Activated CD4-positive, alpha-beta T cell treated with anti-CD3 and anti-CD28 coated beads for 36 hours (primary cell): ENCODE data around the gene CD28. TPM values are rescaled to one million over a fixed set of nuclear protein-coding genes. Genes with fewer than 3 reads are reported as not detected.

ENCODE experiments used
- ATAC-seq: fragments of 200-7000 bp; cut with Tn5 transposase; one replicate; pipeline ENCODE4 v1.10.0; 2021; ENCODE audit warnings: mild to moderate bottlenecking, moderate library complexity
- CTCF ChIA-PET: fragments of 350-600 bp; sonication (Branson Sonifier 250); formaldehyde crosslinking; loops from one replicate; lab custom pipeline; 2021; ENCODE audit warnings: antibody characterized with exemption; lab: Charles Lee
- POLR2A ChIA-PET: fragments of 350-600 bp; sonication (Branson Sonifier 250); formaldehyde crosslinking; loops from one replicate; lab custom pipeline; 2021; ENCODE audit warnings: antibody characterized with exemption, inconsistent platforms; lab: Charles Lee
- DNase-seq: peaks from one replicate; pipeline ENCODE4 v3.0.0-alpha.2; 2020
- H3K27ac Mint-ChIP-seq: one replicate; pipeline ENCODE4 v1.8.0; 2021; ENCODE audit warnings: mixed read lengths
- H3K27me3 Mint-ChIP-seq: one replicate; pipeline ENCODE4 v1.8.0; 2021; ENCODE audit warnings: mixed read lengths
- H3K36me3 Mint-ChIP-seq: one replicate; pipeline ENCODE4 v1.8.0; 2021; ENCODE audit warnings: low read depth, mixed read lengths
- H3K4me1 Mint-ChIP-seq: one replicate; pipeline ENCODE4 v1.8.0; 2021; ENCODE audit warnings: mixed read lengths
- H3K4me3 Mint-ChIP-seq: one replicate; pipeline ENCODE4 v1.8.0; 2021; ENCODE audit warnings: mild to moderate bottlenecking, moderate library complexity, mixed read lengths
- H3K9me3 Mint-ChIP-seq: one replicate; pipeline ENCODE4 v1.8.0; 2021; ENCODE audit warnings: low read depth, mixed read lengths
- intact Hi-C, 2 experiments: fragments of 100-400 bp; cut with DNase I in 1 of 2; cut with micrococcal nuclease in 1 of 2; formaldehyde crosslinking; loops; one replicate each; pipeline versions ENCODE4 v1.14.2 to v1.15.1; 2022 to 2024; cut with DNase I, micrococcal nuclease
- total RNA-seq, 2 experiments: library from RNA; stranded (reverse); gene quantifications; one replicate each; pipeline ENCODE4 v1.2.3, GENCODE V29; 2021

CD28 gene
- total RNA-seq, 2 experiments from 2014 or later: 175 TPM

- CTCF ChIA-PET: interaction anchor here (1.2 to 1.6 kb wide), 3 partner anchors 16 to 49 kb away, joined by 3 to 5 read pairs (median 3); no protein-coding TSS in a partner anchor
These were observed 7.7 kb downstream of the CD28 start for GRCh38 chr2:203714112-203714511.

GRCh38 chr2:203715744-203716143 is 9.3 kb downstream of the CD28 start:
- Mint-ChIP-seq H3K9me3 (peaks cover 6% of the 10 kb centered on the region), H3K4me3 (peak overlapping the region; percentile 84), H3K27ac (peak overlapping the region; percentile 95), H3K36me3 (peaks cover 89% of the 10 kb centered on the region), H3K27me3 (no peaks in the 10 kb centered on the region), H3K4me1 (peaks cover 97% of the 10 kb centered on the region)
- intact Hi-C loops: loop anchor here in 1 of 2 experiments (10.0 kb wide), 1 partner anchor 1081 kb away; the partner anchor contains the start of gene FAM117B
- ATAC-seq (no peak), DNase-seq (no peak)
- ChIA-PET POLR2A (interaction anchor here (0.9 to 6.1 kb wide), 3 partner anchors 9 to 25 kb away, joined by 3 to 77 read pairs (median 3); partner anchors contain the start of gene CD28), CTCF (interaction anchor here (0.8 to 1.0 kb wide), 2 partner anchors 24 to 25 kb away, joined by 3 to 4 read pairs; no protein-coding TSS in a partner anchor)

More at GRCh38 chr2:203714112-203714511, 7.7 kb downstream of the CD28 start:
- DNase-seq (peak; percentile 54), ATAC-seq (peak; percentile 10)
- Mint-ChIP-seq H3K4me1 (peaks cover 89% of the 10 kb centered on the region), H3K36me3 (peaks cover 91% of the 10 kb centered on the region), H3K4me3 (peak overlapping the region; percentile 84), H3K27ac (peak overlapping the region; percentile 100), H3K27me3 (no peaks in the 10 kb centered on the region), H3K9me3 (peaks cover 3% of the 10 kb centered on the region)
- intact Hi-C loops: loop anchor here in 1 of 2 experiments (10.0 kb wide), 1 partner anchor 1079 kb away; the partner anchor contains the start of gene FAM117B
- POLR2A ChIA-PET: interaction anchor here (0.7 to 2.5 kb wide), 6 partner anchors 10 to 109 kb away, joined by 4 to 19 read pairs (median 5); no protein-coding TSS in a partner anchor

- ChIA-PET CTCF (interaction anchor here (0.7 to 4.7 kb wide), 17 partner anchors 8 to 972 kb away, joined by 3 to 72 read pairs (median 4); partner anchors contain the start of gene CTLA4), POLR2A (interaction anchor here (0.5 to 6.1 kb wide), 11 partner anchors 9 to 116 kb away, joined by 3 to 77 read pairs (median 5); no protein-coding TSS in a partner anchor)
- H3K27me3 Mint-ChIP-seq: no peaks in the 10 kb centered on the region
- H3K9me3 Mint-ChIP-seq: peaks cover 6% of the 10 kb centered on the region
- ATAC-seq (peak; percentile 63), DNase-seq (peak; percentile 77)
- peaks cover 97% of the 10 kb centered on the region for H3K4me1 Mint-ChIP-seq
- intact Hi-C loops: loop anchor here (1.0 to 10.0 kb wide), 4 partner anchors 8 to 1083 kb away; partner anchors contain the start of gene FAM117B (in 1 of the 2)
- H3K27ac Mint-ChIP-seq: peak overlapping the region; percentile 95
- H3K4me3 Mint-ChIP-seq: peak overlapping the region; percentile 63
- H3K36me3 Mint-ChIP-seq: peaks cover 88% of the 10 kb centered on the region
These were observed 11.6 kb downstream of the CD28 start for GRCh38 chr2:203718087-203718486.

- ChIA-PET POLR2A (interaction anchor here (0.7 to 6.1 kb wide), 7 partner anchors 10 to 286 kb away, joined by 4 to 77 read pairs (median 9); no protein-coding TSS in a partner anchor), CTCF (interaction anchor here (1.0 to 4.7 kb wide), 16 partner anchors 10 to 97 kb away, joined by 3 to 72 read pairs (median 8); no protein-coding TSS in a partner anchor)
- Mint-ChIP-seq H3K27ac (peak overlapping the region; percentile 95), H3K4me1 (peaks cover 94% of the 10 kb centered on the region), H3K9me3 (peaks cover 7% of the 10 kb centered on the region), H3K4me3 (peak overlapping the region; percentile 63), H3K36me3 (peaks cover 81% of the 10 kb centered on the region), H3K27me3 (no peaks in the 10 kb centered on the region)
- DNase-seq (no peak), ATAC-seq (peak; percentile 34)
- intact Hi-C loops: loop anchor here (1.0 to 10.0 kb wide), 2 partner anchors 10 to 1085 kb away; partner anchors contain the start of gene FAM117B (in 1 of the 2)
These were observed 13.3 kb downstream of the CD28 start for GRCh38 chr2:203719456-203720410.

GRCh38 chr2:203720915-203721672 is 14.7 kb downstream of the CD28 start:
- Mint-ChIP-seq H3K27ac (peak overlapping the region; percentile 95), H3K36me3 (peaks cover 79% of the 10 kb centered on the region), H3K9me3 (peaks cover 7% of the 10 kb centered on the region), H3K4me1 (peaks cover 94% of the 10 kb centered on the region), H3K27me3 (no peaks in the 10 kb centered on the region), H3K4me3 (peak overlapping the region; percentile 63)
- ATAC-seq: peak; percentile 10
- intact Hi-C loops: loop anchor here in 1 of 2 experiments (1.0 kb wide), 1 partner anchor 8 kb away; no protein-coding TSS in a partner anchor
- ChIA-PET CTCF (interaction anchor here (0.8 to 4.7 kb wide), 19 partner anchors 8 to 183 kb away, joined by 3 to 72 read pairs (median 7); no protein-coding TSS in a partner anchor), POLR2A (interaction anchor here (1.0 to 6.1 kb wide), 8 partner anchors 8 to 94 kb away, joined by 3 to 77 read pairs (median 8); no protein-coding TSS in a partner anchor)
- DNase-seq: no peak

GRCh38 chr2:203721781-203722300 is 15.4 kb downstream of the CD28 start:
- ChIA-PET POLR2A (interaction anchor here (1.0 to 6.1 kb wide), 10 partner anchors 8 to 93 kb away, joined by 3 to 77 read pairs (median 7); no protein-coding TSS in a partner anchor), CTCF (interaction anchor here (0.6 to 4.7 kb wide), 16 partner anchors 9 to 470 kb away, joined by 3 to 72 read pairs (median 8); no protein-coding TSS in a partner anchor)
- Mint-ChIP-seq H3K4me3 (peak overlapping the region; percentile 63), H3K9me3 (peaks cover 7% of the 10 kb centered on the region), H3K27me3 (no peaks in the 10 kb centered on the region), H3K27ac (peak overlapping the region; percentile 95), H3K4me1 (peaks cover 94% of the 10 kb centered on the region), H3K36me3 (peaks cover 82% of the 10 kb centered on the region)
- ATAC-seq: no peak
- intact Hi-C loops: no loop called here
- no peak for DNase-seq

- Mint-ChIP-seq H3K4me1 (peaks cover 94% of the 10 kb centered on the region), H3K36me3 (peaks cover 84% of the 10 kb centered on the region), H3K27me3 (no peaks in the 10 kb centered on the region), H3K27ac (peak overlapping the region; percentile 95), H3K4me3 (peak overlapping the region; percentile 63), H3K9me3 (peaks cover 5% of the 10 kb centered on the region)
- CTCF ChIA-PET: interaction anchor here (0.5 to 3.6 kb wide), 8 partner anchors 15 to 471 kb away, joined by 3 to 20 read pairs (median 7); no protein-coding TSS in a partner anchor
- ATAC-seq (peak; percentile 25), DNase-seq (no peak)
- POLR2A ChIA-PET: interaction anchor here (1.0 to 5.3 kb wide), 6 partner anchors 8 to 93 kb away, joined by 3 to 46 read pairs (median 6); no protein-coding TSS in a partner anchor
- intact Hi-C loops: no loop called here
These were observed 16.0 kb downstream of the CD28 start for GRCh38 chr2:203722411-203722810.

- H3K4me1 Mint-ChIP-seq: peaks cover 92% of the 10 kb centered on the region
- peaks cover 1% of the 10 kb centered on the region for H3K9me3 Mint-ChIP-seq
- no peaks in the 10 kb centered on the region for H3K27me3 Mint-ChIP-seq
- no peak overlapping the region for H3K4me3 Mint-ChIP-seq
- intact Hi-C loops: no loop called here
- ChIA-PET POLR2A (interaction anchor here (1.1 kb wide), 1 partner anchor 75 kb away, joined by 3 read pairs; no protein-coding TSS in a partner anchor), CTCF (interaction anchor here (1.2 to 7.0 kb wide), 4 partner anchors 9 to 182 kb away, joined by 5 to 72 read pairs (median 22); no protein-coding TSS in a partner anchor)
- DNase-seq (no peak), ATAC-seq (no peak)
- peak overlapping the region; percentile 51 for H3K27ac Mint-ChIP-seq
- peaks cover 83% of the 10 kb centered on the region for H3K36me3 Mint-ChIP-seq
These were observed 21.9 kb downstream of the CD28 start for GRCh38 chr2:203728321-203728720.

GRCh38 chr2:203730076-203730729 is 23.8 kb downstream of the CD28 start:
- ChIA-PET POLR2A (interaction anchor here (0.6 to 1.9 kb wide), 20 partner anchors 10 to 276 kb away, joined by 3 to 44 read pairs (median 6); partner anchors contain the start of genes CD28 and CTLA4), CTCF (interaction anchor here (0.8 to 7.0 kb wide), 19 partner anchors 10 to 220 kb away, joined by 3 to 72 read pairs (median 4); no protein-coding TSS in a partner anchor)
- Mint-ChIP-seq H3K36me3 (peaks cover 89% of the 10 kb centered on the region), H3K4me1 (peaks cover 93% of the 10 kb centered on the region), H3K27me3 (no peaks in the 10 kb centered on the region), H3K27ac (peak overlapping the region; percentile 99), H3K9me3 (no peaks in the 10 kb centered on the region), H3K4me3 (peak overlapping the region; percentile 46)
- intact Hi-C loops: loop anchor here (1.0 to 10.0 kb wide), 15 partner anchors 11 to 1453 kb away; partner anchors contain the start of gene CD28 (in 2 of the 2)
- DNase-seq (no peak), ATAC-seq (peak; percentile 50)
